Measurements from ENCODE around the gene TTC9. TPM values are rescaled to one million over a fixed set of nuclear protein-coding genes. Genes with fewer than 3 reads are reported as not detected.
"Not testable (repeated sequence)": the region's sequence is repeated elsewhere in the genome, so short reads cannot be mapped to it uniquely, and the experiment has no call there.

Gene TTC9
- polyA plus RNA-seq, 1 donor = 1.9 TPM

DNA sequence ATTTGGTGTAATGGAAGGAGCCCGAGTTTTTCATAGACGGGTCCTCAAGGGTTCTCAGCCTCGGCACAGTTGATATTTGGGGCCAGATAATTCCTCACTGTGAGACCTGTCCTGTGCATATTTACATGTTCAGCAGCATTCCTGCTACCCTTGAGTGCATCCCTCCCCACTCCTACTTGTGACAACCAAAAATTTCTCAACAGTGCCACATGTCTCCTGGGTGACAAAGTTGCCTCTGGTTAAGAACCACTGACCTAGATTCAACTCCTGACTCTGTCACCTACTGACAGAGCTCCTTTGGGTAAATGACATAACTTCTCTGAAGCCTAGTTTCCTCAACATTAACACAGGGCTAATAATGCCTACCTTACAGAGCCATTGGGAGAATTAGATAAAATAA lies 60.4 kb downstream of the TTC9 start:
- Histone ChIP-seq H3K27me3 (ENCODE audit: control insufficient read depth, insufficient read depth, low read length) (peaks cover 3% of the 10 kb centered on the region), H3K27ac (ENCODE audit: low read length) (no peak overlapping the region), H3K4me3 (ENCODE audit: low read length) (no peak overlapping the region), H3K36me3 (ENCODE audit: control insufficient read depth, insufficient read depth, low read length) (no peaks in the 10 kb centered on the region), H3K9me3 (ENCODE audit: control insufficient read depth, low read depth, low read length) (no peaks in the 10 kb centered on the region), H3K4me1 (ENCODE audit: control insufficient read depth, insufficient read depth, low read length) (no peaks in the 10 kb centered on the region)
- 100% methylated on average over 1 of the region's 3 CpGs for WGBS (ENCODE audit: insufficient coverage, low lambda C conversion rate)
- no peak for DNase-seq

DNA sequence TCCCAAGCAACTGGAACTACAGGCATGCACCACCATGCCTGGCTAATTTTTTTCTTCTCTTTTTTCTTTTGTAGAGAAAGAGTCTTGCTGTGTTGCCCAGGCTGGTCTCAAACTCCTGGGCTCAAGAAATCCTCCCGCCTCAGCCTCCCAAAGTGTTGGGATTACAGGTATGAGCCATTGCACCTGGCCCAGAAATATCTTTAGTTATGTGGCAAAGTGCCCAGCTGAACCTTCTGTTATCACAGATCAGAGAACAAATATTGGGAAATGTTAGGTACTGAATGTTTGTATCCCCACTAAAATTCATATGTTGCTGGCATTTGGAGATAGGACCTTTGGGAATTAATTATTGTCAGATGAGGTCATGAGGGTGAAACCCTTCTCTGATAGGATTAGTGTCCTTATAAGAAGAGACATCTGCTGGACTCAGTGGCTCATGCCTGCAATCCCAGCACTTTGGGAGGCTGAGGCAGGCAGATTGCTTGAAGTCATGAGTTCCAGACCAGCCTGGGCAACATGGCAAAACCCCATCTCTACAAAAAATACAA lies 62.0 kb downstream of the TTC9 start:
- H3K4me3 ChIP-seq (ENCODE audit: low read length); H3K4me1 ChIP-seq (ENCODE audit: control insufficient read depth, insufficient read depth, low read length); H3K9me3 ChIP-seq (ENCODE audit: control insufficient read depth, low read depth, low read length); H3K27me3 ChIP-seq (ENCODE audit: control insufficient read depth, insufficient read depth, low read length); DNase-seq; H3K27ac ChIP-seq (ENCODE audit: low read length); H3K36me3 ChIP-seq (ENCODE audit: control insufficient read depth, insufficient read depth, low read length): not testable (repeated sequence)
- WGBS (ENCODE audit: insufficient coverage, low lambda C conversion rate) = no CpG with 5 or more reads among the region's 1 CpG

DNA sequence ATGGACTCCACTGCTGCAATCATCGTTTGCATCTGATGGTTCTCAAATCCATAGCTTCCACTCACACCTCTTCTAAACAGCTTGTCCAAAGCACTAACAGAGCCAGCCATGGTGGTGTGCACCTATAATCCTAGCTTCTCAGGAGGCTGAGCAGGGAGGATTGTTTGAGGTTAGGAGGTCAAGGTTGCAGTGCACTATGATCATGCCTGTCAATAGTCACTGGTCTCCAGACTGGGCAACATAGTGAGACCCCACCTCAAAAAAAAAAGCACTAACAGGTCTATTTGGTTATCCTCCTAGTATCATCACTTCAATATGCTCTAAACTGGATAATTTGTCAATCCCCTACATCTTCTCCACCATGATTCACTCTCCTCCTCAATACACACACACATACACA lies 63.2 kb downstream of the TTC9 start:
- no peak for DNase-seq
- Histone ChIP-seq H3K27me3 (ENCODE audit: control insufficient read depth, insufficient read depth, low read length) (peaks cover 3% of the 10 kb centered on the region), H3K36me3 (ENCODE audit: control insufficient read depth, insufficient read depth, low read length) (no peaks in the 10 kb centered on the region), H3K4me1 (ENCODE audit: control insufficient read depth, insufficient read depth, low read length) (no peaks in the 10 kb centered on the region), H3K9me3 (ENCODE audit: control insufficient read depth, low read depth, low read length) (no peaks in the 10 kb centered on the region), H3K27ac (ENCODE audit: low read length) (no peak overlapping the region), H3K4me3 (ENCODE audit: low read length) (no peak overlapping the region)
- no CpG with 5 or more reads among the region's 1 CpG for WGBS (ENCODE audit: insufficient coverage, low lambda C conversion rate)

DNA sequence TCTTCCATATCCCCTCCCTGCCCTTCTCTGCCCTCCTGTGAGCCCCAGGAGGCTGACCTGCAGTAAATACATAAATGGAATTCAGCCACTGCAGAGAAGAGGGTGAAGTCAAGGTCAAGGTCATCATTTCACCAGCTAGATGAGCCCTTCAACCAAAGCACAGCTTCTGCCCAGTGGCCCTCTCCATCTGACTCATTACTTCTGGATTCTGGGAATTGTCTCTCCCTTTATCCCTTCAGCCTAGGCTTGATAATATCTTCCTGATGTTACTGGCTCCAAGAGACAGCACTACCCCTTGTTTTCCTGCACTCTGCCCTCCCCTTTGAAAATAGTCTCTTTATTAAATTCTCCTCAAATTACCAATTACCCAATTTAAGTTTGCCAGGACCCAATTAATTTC lies 64.5 kb downstream of the TTC9 start:
- H3K4me3 ChIP-seq (ENCODE audit: low read length) = no peak overlapping the region
- H3K4me1 ChIP-seq (ENCODE audit: control insufficient read depth, insufficient read depth, low read length) = no peaks in the 10 kb centered on the region
- H3K36me3 ChIP-seq (ENCODE audit: control insufficient read depth, insufficient read depth, low read length) = no peaks in the 10 kb centered on the region
- H3K27me3 ChIP-seq (ENCODE audit: control insufficient read depth, insufficient read depth, low read length) = peaks cover 3% of the 10 kb centered on the region
- DNase-seq = no peak
- H3K27ac ChIP-seq (ENCODE audit: low read length) = no peak overlapping the region
- H3K9me3 ChIP-seq (ENCODE audit: control insufficient read depth, low read depth, low read length) = no peaks in the 10 kb centered on the region

DNA sequence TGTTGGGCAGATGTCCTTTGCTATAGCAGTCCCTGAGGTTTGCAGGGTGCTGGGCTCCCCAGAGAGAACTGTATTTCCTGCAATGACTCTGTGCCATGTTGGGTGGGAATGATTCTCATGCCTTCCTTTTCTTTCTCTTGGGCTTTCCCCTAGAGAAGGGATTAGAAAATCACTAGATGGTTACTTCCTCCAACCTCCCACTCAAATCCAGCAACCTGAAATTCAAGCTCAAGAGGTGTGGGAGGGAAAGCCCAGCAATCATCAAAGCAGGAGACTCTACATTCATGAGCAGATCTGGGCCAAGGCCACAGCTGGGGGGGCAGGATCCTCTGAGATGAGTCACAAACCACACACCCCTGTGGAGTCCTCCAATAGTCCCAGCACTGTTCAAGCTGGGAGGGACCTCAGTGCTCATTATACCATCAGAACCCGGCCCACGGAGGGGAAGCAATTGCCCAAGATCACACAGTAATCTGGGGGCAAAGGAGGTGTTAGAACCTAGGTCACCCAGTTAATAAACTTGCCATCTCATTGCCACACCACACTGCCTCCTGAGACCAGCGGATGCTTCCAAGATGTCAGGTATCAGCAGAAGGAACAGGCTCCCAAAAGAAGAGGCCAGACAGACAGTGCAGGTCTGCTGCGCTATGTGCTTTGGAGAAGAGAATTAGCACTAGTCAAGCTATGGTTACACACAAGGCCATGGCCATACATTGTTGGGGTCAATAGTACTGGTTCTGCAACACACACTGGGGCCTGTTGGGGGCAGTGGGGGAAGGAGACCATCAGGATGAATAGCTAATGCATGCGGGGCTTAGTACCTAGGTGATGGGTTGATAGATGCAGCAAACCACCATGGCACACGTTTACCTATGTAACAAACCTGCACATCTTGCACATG lies 65.7 kb downstream of the TTC9 start:
- DNase-seq = no peak
- no peaks in the 10 kb centered on the region for H3K4me1 ChIP-seq (ENCODE audit: control insufficient read depth, insufficient read depth, low read length)
- no peak overlapping the region for H3K4me3 ChIP-seq (ENCODE audit: low read length)
- peaks cover 3% of the 10 kb centered on the region for H3K27me3 ChIP-seq (ENCODE audit: control insufficient read depth, insufficient read depth, low read length)
- H3K9me3 ChIP-seq (ENCODE audit: control insufficient read depth, low read depth, low read length) = no peaks in the 10 kb centered on the region
- H3K36me3 ChIP-seq (ENCODE audit: control insufficient read depth, insufficient read depth, low read length) = no peaks in the 10 kb centered on the region
- no CpG with 5 or more reads among the region's 6 CpGs for WGBS (ENCODE audit: insufficient coverage, low lambda C conversion rate)
- H3K27ac ChIP-seq (ENCODE audit: low read length) = no peak overlapping the region

DNA sequence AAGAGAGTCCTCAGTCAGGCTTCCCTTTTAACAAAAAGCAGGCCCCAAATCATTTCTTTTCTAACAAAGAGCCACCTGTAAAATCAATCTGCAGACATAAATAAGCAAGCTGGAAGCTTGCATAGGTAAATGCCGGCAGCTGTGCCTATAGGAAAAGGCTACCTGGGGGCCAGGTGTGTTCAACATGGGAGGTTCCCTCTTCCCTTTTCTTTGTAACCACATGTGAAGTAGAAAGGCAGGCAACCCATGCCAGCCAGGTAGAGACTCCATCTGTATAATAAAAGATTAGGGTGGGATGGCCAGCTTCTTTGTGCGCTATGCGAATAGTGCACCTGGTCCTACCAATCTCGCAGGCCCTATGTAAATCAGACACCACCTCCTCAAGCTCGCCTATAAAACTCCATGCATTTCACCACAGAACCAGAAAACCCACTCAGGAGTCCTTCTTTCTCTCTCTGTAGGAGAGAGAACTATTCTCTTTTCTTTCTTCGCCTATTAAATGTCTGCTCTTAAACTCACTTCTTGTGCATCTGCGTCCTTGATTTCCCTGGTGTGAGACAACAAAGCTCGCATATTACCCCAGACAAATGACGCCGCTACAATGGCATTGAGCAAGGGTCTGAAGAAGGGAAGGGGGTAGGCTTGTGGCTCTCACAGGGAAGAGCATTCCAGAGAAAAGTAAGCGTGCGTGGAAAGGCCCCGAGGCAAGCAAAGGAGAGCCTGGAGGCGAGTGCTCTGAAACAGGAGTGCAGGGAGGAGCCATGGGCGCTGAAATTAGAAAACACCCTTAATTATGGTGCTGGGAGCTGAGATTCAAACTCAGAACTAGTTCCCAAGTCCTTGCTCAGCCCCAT lies 67.2 kb downstream of the TTC9 start:
- DNase-seq = no peak
- H3K9me3 ChIP-seq (ENCODE audit: control insufficient read depth, low read depth, low read length) = no peaks in the 10 kb centered on the region
- WGBS (ENCODE audit: insufficient coverage, low lambda C conversion rate) = 86% methylated on average over 10 of the region's 15 CpGs
- H3K4me1 ChIP-seq (ENCODE audit: control insufficient read depth, insufficient read depth, low read length) = no peaks in the 10 kb centered on the region
- no peak overlapping the region for H3K27ac ChIP-seq (ENCODE audit: low read length)
- no peaks in the 10 kb centered on the region for H3K36me3 ChIP-seq (ENCODE audit: control insufficient read depth, insufficient read depth, low read length)
- peaks cover 3% of the 10 kb centered on the region for H3K27me3 ChIP-seq (ENCODE audit: control insufficient read depth, insufficient read depth, low read length)
- H3K4me3 ChIP-seq (ENCODE audit: low read length) = no peak overlapping the region

DNA sequence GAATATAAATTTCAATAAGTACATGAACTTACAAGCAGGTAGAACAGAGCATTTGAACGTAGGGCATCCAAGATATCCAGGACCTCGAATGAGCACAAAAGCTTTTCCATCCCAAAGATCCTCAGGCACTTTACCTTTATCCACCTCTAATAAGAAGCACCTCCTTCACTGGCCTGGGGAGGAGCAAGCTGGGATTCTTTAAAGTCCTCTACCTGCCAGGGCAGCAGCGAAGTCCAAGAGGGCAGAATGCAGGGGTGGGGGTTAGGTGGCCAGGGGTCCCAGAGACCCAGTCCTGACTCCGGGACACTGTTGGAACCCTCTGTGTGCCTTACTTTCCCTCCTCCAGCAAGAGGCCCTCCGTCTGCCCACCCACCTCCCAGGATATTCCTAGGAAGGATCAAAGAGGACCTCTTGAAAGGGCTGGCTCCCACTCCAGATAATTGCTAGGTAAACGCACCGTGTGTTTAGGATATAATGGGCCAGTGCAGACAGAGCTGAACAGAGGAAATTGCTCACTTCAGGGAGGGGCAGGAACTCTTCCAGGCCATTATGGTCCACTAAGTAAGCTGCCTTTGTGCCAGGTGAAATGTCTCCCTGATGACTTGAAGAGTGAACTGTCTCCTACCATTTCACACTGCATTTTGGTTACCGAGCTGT lies 68.1 kb downstream of the TTC9 start:
- DNase-seq = no peak
- Histone ChIP-seq H3K27me3 (ENCODE audit: control insufficient read depth, insufficient read depth, low read length) (peaks cover 1% of the 10 kb centered on the region), H3K4me1 (ENCODE audit: control insufficient read depth, insufficient read depth, low read length) (no peaks in the 10 kb centered on the region), H3K27ac (ENCODE audit: low read length) (no peak overlapping the region), H3K36me3 (ENCODE audit: control insufficient read depth, insufficient read depth, low read length) (no peaks in the 10 kb centered on the region), H3K4me3 (ENCODE audit: low read length) (no peak overlapping the region), H3K9me3 (ENCODE audit: control insufficient read depth, low read depth, low read length) (no peaks in the 10 kb centered on the region)
- no CpG with 5 or more reads among the region's 8 CpGs for WGBS (ENCODE audit: insufficient coverage, low lambda C conversion rate)

DNA sequence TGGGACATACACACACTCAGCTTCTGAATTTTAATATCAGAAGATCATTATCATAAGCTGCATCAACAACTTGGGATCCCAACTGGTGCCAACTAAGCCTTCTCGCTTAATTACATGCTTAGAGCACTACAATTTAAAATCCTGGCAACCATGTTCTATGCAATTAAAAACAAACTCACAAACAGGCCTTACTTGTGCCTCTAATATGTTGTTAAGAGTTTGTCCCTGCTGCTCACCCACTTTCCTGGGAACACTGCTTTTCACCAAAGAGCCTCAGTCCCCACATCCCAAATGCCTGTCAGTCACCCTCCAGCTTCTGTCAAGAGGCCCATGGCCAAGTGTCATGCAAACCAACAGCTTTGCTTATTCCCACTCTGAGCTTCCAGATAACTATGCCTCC lies 69.7 kb downstream of the TTC9 start:
- no peak overlapping the region for H3K27ac ChIP-seq (ENCODE audit: low read length)
- 100% methylated on average over 1 of the region's 1 CpG for WGBS (ENCODE audit: insufficient coverage, low lambda C conversion rate)
- no peak overlapping the region for H3K4me3 ChIP-seq (ENCODE audit: low read length)
- H3K4me1 ChIP-seq (ENCODE audit: control insufficient read depth, insufficient read depth, low read length) = no peaks in the 10 kb centered on the region
- H3K27me3 ChIP-seq (ENCODE audit: control insufficient read depth, insufficient read depth, low read length) = no peaks in the 10 kb centered on the region
- DNase-seq = no peak
- H3K9me3 ChIP-seq (ENCODE audit: control insufficient read depth, low read depth, low read length) = no peaks in the 10 kb centered on the region
- H3K36me3 ChIP-seq (ENCODE audit: control insufficient read depth, insufficient read depth, low read length) = no peaks in the 10 kb centered on the region

DNA sequence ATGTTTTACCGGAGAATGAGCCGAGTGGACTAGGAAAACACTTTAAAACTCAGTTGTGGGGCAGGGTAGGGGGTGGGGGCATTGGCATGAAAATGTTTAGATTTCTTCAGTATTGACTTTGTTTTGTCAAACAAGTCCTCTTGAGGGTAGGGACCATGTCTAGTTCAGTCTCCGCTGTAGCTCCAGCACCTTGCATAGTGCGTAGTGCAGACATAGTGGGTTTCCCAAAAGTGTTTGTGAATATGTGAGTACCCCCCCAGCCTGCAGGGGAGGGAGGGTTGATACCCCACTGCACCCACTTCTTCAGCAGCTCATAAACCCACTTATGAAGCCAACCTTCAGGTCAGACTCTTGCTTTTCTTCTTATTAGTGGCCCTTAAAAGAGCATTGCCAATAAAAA lies 71.4 kb downstream of the TTC9 start:
- H3K9me3 ChIP-seq (ENCODE audit: control insufficient read depth, low read depth, low read length) = no peaks in the 10 kb centered on the region
- no CpG with 5 or more reads among the region's 4 CpGs for WGBS (ENCODE audit: insufficient coverage, low lambda C conversion rate)
- H3K27me3 ChIP-seq (ENCODE audit: control insufficient read depth, insufficient read depth, low read length) = no peaks in the 10 kb centered on the region
- no peaks in the 10 kb centered on the region for H3K36me3 ChIP-seq (ENCODE audit: control insufficient read depth, insufficient read depth, low read length)
- H3K4me1 ChIP-seq (ENCODE audit: control insufficient read depth, insufficient read depth, low read length) = peaks cover 10% of the 10 kb centered on the region
- no peak for DNase-seq
- no peak overlapping the region for H3K27ac ChIP-seq (ENCODE audit: low read length)
- no peak overlapping the region for H3K4me3 ChIP-seq (ENCODE audit: low read length)

DNA sequence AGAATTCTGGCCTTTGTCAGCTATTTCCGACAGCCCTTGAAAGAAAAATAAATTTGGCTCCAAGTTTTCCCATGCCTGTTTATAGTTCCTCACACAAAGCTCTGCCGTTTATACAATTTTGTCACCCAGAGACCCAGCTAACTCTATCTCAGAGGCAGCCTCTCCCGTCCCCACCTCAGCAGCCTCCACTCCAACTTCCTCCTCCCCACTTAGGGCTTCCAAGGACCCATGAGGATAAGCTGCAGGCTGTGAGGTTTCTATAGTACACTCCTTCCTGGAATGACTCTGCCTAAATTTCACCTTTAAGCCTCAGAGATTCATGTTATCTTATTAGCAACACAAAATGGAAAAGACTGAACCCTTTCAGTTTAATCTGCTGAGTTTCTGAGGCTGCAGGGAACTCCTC lies 71.8 kb downstream of the TTC9 start:
- H3K4me1 ChIP-seq (ENCODE audit: control insufficient read depth, insufficient read depth, low read length) = peaks cover 12% of the 10 kb centered on the region
- H3K4me3 ChIP-seq (ENCODE audit: low read length) = no peak overlapping the region
- H3K9me3 ChIP-seq (ENCODE audit: control insufficient read depth, low read depth, low read length) = no peaks in the 10 kb centered on the region
- no peak overlapping the region for H3K27ac ChIP-seq (ENCODE audit: low read length)
- H3K36me3 ChIP-seq (ENCODE audit: control insufficient read depth, insufficient read depth, low read length) = no peaks in the 10 kb centered on the region
- no peak for DNase-seq
- no CpG with 5 or more reads among the region's 3 CpGs for WGBS (ENCODE audit: insufficient coverage, low lambda C conversion rate)
- no peaks in the 10 kb centered on the region for H3K27me3 ChIP-seq (ENCODE audit: control insufficient read depth, insufficient read depth, low read length)

Data from large intestine (tissue), 3 donors.